GM19455 (cell line): ENCODE results near the gene SEMA7A.
"Not testable (repeated sequence)": the region's sequence is repeated elsewhere in the genome, so short reads cannot be mapped to it uniquely, and the experiment has no call there.

Experiments used
- ATAC-seq: cut with Tn5 transposase; IDR thresholded peaks from one replicate; pipeline ENCODE4 v1.9.1; 2021; ENCODE audit not compliant: unreplicated experiment

The SEMA7A gene, protein sequence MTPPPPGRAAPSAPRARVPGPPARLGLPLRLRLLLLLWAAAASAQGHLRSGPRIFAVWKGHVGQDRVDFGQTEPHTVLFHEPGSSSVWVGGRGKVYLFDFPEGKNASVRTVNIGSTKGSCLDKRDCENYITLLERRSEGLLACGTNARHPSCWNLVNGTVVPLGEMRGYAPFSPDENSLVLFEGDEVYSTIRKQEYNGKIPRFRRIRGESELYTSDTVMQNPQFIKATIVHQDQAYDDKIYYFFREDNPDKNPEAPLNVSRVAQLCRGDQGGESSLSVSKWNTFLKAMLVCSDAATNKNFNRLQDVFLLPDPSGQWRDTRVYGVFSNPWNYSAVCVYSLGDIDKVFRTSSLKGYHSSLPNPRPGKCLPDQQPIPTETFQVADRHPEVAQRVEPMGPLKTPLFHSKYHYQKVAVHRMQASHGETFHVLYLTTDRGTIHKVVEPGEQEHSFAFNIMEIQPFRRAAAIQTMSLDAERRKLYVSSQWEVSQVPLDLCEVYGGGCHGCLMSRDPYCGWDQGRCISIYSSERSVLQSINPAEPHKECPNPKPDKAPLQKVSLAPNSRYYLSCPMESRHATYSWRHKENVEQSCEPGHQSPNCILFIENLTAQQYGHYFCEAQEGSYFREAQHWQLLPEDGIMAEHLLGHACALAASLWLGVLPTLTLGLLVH

GRCh38 chr15:74433592-74434262 is at the start of gene SEMA7A:
SEMA7A (minus strand) TSS chr15:74433958; CDS start chr15:74433918, 40 bp downstream.
- peak; percentile 64 for ATAC-seq

- no peak for ATAC-seq
Measured at GRCh38 chr15:74482661-74483060, 48.9 kb upstream of the SEMA7A start.

GRCh38 chr15:74480364-74480763 is 46.6 kb upstream of the SEMA7A start:
- ATAC-seq: not testable (repeated sequence)

DNA sequence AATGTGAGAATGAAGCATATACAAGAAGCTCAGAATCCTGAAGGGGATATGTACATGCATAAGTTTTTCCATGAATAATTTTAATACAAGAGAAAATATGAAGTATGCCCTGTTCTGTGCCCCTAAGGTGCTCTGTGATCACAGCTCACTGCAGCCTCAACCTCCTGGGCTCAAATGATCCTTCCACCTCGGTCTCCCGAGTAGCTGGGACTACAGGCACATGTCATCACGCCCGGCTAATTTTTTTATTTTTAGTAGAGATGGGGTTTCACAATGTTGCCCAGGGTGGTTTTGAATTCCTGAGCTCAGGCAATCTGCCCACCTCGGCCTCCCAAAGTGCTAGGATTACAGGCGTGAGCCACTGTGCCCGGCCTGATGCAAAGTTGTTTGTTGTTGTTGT is 37.9 kb upstream of the SEMA7A start:
- not testable (repeated sequence) for ATAC-seq

DNA sequence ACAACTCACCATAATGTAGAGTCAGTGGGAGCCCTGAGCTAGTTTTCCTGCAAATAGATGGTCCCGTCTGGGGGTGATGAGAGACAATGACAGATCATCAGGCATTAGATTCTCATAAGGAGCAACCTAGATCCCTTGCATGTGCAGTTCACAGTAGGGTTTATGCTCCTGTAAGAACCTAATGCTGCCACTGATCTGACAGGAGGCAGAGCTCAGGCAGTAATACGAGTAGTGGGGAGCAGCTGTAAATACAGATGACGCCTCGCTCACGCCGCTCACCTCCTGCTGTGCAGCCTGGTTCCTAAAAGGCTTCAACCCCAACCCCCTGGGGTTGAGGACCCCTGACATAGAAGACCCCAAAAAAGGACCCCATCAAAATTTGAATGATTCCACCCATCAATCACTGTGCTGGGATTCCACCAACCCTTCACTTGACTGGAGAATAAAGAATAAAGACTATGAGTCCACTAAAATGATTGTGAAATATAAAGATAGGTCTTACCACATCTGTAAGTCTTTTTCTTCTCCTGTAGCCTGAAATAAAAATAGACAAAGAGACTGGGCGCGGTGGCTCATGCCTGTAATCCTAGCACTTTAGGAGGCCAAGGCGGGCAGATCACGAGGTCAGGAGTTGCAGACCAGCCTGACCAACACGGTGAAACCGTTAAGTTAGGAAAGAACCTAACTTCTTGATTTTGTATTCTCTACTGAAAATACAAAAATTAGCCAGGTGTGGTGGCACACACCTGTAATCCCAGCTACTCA is 37.1 kb upstream of the SEMA7A start:
- no peak for ATAC-seq

DNA sequence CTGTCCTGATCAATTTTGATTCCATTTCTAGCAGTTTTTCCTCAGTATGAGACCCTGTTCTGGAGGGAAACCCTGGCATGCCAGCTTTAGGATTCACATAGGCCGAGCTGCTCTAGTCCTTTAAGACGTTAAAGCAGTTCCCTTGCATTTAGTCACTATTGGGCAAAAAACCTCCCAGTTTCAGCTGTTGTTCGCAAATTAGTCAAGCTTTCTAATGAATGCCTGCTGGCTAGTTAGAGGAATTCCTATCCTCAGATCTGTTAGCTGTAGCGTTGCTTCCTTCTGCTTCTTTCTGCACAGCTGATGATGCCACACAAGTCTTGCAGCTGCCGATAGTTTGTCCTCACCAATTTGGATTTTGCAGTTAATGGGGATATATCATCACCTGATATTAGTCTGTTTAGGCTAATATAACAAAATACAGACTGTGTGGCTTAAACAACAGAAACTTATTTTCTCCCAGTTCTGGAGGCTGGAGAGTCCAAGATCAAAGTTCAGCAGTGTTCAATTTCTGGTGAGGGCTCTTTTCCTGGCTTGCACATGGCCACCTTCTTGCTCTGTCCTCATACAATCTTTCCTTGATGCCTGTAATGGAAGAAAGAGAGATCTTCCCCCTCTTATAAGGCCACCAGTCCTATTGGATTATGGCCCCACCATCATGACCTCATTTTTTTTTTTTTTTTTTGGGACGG is 34.7 kb upstream of the SEMA7A start:
- ATAC-seq: no peak

- ATAC-seq: no peak
Measured at GRCh38 chr15:74466570-74466969, 32.8 kb upstream of the SEMA7A start.

- ATAC-seq: no peak
Measured at GRCh38 chr15:74464897-74465296, 31.1 kb upstream of the SEMA7A start.

GRCh38 chr15:74464216-74464615 is 30.5 kb upstream of the SEMA7A start:
- ATAC-seq: no peak

GRCh38 chr15:74463634-74464033 is 29.9 kb upstream of the SEMA7A start:
- ATAC-seq: no peak

DNA sequence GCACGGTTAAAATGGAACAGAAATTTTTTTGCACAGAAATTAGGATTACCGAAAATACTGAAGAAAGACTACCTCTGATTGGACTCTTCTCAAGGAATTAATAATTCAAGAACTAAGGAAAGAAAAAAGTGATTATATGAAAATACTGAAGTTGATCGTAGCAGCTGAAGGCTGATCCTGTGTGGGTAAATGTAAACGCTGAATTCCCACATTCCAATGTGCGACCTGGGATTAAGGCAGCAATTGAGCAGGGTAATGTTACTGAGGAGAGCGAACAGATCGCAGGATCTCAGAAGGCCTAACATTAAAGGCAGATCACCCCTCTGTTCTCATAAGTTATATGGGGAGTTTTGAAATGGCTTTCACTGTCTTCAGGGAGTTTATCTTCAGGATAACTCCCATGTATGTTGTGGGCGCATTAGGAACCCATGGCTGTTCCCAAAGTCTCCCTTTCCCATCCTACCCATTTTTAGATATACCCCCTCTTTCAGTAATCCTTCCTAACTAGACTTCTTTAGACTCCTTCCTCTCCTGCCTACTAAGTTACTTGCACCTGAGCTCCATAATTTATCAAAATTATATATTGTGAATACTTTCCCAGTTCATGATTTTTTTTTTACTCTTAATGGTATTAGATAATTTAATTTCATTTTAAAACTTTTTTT is 28.2 kb upstream of the SEMA7A start:
- no peak for ATAC-seq

- ATAC-seq: peak; percentile 78
Measured at GRCh38 chr15:74460871-74461846, 27.4 kb upstream of the SEMA7A start, which contains the start of gene UBL7. UBL7 (minus strand) TSS chr15:74461160; CDS start chr15:74458867, 2,293 bp downstream.

DNA sequence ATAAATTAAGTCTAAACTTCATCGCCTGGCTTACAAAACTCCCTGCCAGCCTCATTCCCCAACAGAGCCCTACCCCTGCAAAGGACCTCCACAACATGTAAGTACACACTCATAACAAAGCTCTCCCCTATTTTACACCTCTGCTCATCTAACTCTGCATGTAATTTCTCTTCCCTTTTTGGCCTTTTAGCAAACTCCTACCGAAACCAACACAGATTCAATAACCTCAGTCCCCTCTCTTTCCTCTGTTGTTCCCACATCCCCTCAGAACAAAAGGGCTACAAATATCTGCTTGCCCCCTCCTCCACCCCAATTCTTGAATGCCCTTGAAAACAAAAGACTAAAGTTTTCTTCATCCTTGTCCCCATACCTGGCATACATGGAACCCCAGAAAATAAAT is 26.5 kb upstream of the SEMA7A start:
- ATAC-seq: no peak

- not testable (repeated sequence) for ATAC-seq
Measured at GRCh38 chr15:74459798-74460197, 26.0 kb upstream of the SEMA7A start.

- no peak for ATAC-seq
Measured at GRCh38 chr15:74458473-74458872, 24.7 kb upstream of the SEMA7A start.

DNA sequence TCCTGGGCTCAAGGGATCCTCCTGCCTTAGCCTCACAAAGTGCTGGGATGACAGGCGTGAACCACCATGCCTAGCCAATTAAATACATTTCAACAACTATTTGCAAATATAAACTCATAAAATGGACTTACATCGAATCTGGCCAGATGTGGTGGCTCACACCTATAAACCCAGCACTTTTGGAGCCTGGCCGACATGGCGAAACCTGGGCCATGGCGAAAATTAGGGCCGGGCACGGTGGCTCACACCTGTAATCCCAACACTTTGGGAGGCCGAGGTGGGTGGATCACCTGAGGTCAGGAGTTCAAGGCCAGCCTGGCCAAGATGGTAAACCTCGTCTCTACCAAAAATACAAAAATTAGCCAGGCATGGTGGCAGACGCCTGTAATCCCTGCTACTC is 23.3 kb upstream of the SEMA7A start:
- not testable (repeated sequence) for ATAC-seq

GRCh38 chr15:74454764-74455500 is 21.2 kb upstream of the SEMA7A start:
- no peak for ATAC-seq
